ENCODE data around the gene LPIN1.

- TF ChIP-seq, protein P1, sequence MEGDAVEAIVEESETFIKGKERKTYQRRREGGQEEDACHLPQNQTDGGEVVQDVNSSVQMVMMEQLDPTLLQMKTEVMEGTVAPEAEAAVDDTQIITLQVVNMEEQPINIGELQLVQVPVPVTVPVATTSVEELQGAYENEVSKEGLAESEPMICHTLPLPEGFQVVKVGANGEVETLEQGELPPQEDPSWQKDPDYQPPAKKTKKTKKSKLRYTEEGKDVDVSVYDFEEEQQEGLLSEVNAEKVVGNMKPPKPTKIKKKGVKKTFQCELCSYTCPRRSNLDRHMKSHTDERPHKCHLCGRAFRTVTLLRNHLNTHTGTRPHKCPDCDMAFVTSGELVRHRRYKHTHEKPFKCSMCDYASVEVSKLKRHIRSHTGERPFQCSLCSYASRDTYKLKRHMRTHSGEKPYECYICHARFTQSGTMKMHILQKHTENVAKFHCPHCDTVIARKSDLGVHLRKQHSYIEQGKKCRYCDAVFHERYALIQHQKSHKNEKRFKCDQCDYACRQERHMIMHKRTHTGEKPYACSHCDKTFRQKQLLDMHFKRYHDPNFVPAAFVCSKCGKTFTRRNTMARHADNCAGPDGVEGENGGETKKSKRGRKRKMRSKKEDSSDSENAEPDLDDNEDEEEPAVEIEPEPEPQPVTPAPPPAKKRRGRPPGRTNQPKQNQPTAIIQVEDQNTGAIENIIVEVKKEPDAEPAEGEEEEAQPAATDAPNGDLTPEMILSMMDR (IDR thresholded peaks at IDR 0.05) = no peak
- TF ChIP-seq POLR2AphosphoS5 (IDR thresholded peaks at IDR 0.05) = no peak
These were observed 87.2 kb downstream of the LPIN1 start for GRCh38 chr2:11833601-11834000.

All from breast epithelium (tissue), 3 donors.